HG03103 (cell line): Measurements from ENCODE around the gene KCNH4.
"Not testable (repeated sequence)": the region's sequence is repeated elsewhere in the genome, so short reads cannot be mapped to it uniquely, and the experiment has no call there.

Experiments
- ATAC-seq: cut with Tn5 transposase; IDR thresholded peaks from one replicate; pipeline ENCODE4 v1.9.1; 2021; ENCODE audit warnings: low read depth; ENCODE audit not compliant: unreplicated experiment

KCNH4 gene

GRCh38 chr17:42180922-42181850 lies at the start of gene KCNH4:
KCNH4 (minus strand) TSS chr17:42181142; CDS start chr17:42180945, 197 bp downstream.
- no peak for ATAC-seq

- ATAC-seq: no peak
These were observed 49.3 kb upstream of the KCNH4 start for GRCh38 chr17:42230225-42230624.

GRCh38 chr17:42227849-42228700 lies 47.1 kb upstream of the KCNH4 start:
- ATAC-seq: no peak

- ATAC-seq: no peak
These were observed 44.7 kb upstream of the KCNH4 start for GRCh38 chr17:42225646-42226045.

GRCh38 chr17:42224651-42225050 lies 43.7 kb upstream of the KCNH4 start:
- ATAC-seq: no peak

- ATAC-seq: no peak
These were observed 41.2 kb upstream of the KCNH4 start for GRCh38 chr17:42221886-42222745.

- not testable (repeated sequence) for ATAC-seq
These were observed 38.3 kb upstream of the KCNH4 start for GRCh38 chr17:42219280-42219679.

- no peak for ATAC-seq
These were observed 33.2 kb upstream of the KCNH4 start for GRCh38 chr17:42214156-42214555.

GRCh38 chr17:42212382-42212781 lies 31.4 kb upstream of the KCNH4 start:
- ATAC-seq: no peak

GRCh38 chr17:42211921-42212341 lies 31.0 kb upstream of the KCNH4 start:
- ATAC-seq: not testable (repeated sequence)

GRCh38 chr17:42210046-42210445 lies 29.1 kb upstream of the KCNH4 start:
- no peak for ATAC-seq

- not testable (repeated sequence) for ATAC-seq
These were observed 25.2 kb upstream of the KCNH4 start for GRCh38 chr17:42206153-42206612.

GRCh38 chr17:42203354-42203753 lies 22.4 kb upstream of the KCNH4 start:
- ATAC-seq: no peak

GRCh38 chr17:42202696-42203095 lies 21.8 kb upstream of the KCNH4 start:
- no peak for ATAC-seq

GRCh38 chr17:42202159-42202558 lies 21.2 kb upstream of the KCNH4 start:
- ATAC-seq: no peak

- no peak for ATAC-seq
These were observed 20.5 kb upstream of the KCNH4 start for GRCh38 chr17:42201458-42201772.

GRCh38 chr17:42200706-42201457 lies 19.9 kb upstream of the KCNH4 start:
- ATAC-seq: no peak

- no peak for ATAC-seq
These were observed 18.6 kb upstream of the KCNH4 start for GRCh38 chr17:42199416-42200011.

- ATAC-seq: no peak
These were observed 18.0 kb upstream of the KCNH4 start for GRCh38 chr17:42198897-42199296.
